ENCODE data around the gene PRR5L.
"Not testable (repeated sequence)": the region's sequence is repeated elsewhere in the genome, so short reads cannot be mapped to it uniquely, and the experiment has no call there.

PRR5L gene

GRCh38 chr11:36508743-36509142, 212.7 kb downstream of the PRR5L start:
- no peak for DNase-seq

- DNase-seq: peak; percentile 22
Observed at GRCh38 chr11:36509201-36509639, 213.1 kb downstream of the PRR5L start.

- DNase-seq: peak; percentile 83
Observed at GRCh38 chr11:36509694-36510593, 213.9 kb downstream of the PRR5L start, which contains the start of gene TRAF6. Gene TRAF6 (minus strand): TSS chr11:36510272. CDS start chr11:36501515, 8,757 bp downstream.

GRCh38 chr11:36510594-36510942, 214.5 kb downstream of the PRR5L start:
- peak; percentile 63 for DNase-seq

GRCh38 chr11:36511062-36511461, 215.0 kb downstream of the PRR5L start:
- DNase-seq: not testable (repeated sequence)

GRCh38 chr11:36512016-36512415, 215.9 kb downstream of the PRR5L start:
- no peak for DNase-seq

GRCh38 chr11:36513965-36514364, 217.9 kb downstream of the PRR5L start:
- no peak for DNase-seq
